Adrenal gland (tissue), 5 donors: ENCODE results near the gene KIAA2012.
"Not testable (repeated sequence)": the region's sequence is repeated elsewhere in the genome, so short reads cannot be mapped to it uniquely, and the experiment has no call there.

Experiments used
- CTCF ChIP-seq, 6 experiments: fragments of 450-650 bp in 4 of 6; fragments of 200-600 bp in 2 of 6; sonication (generic) in 1 of 6; IDR thresholded peaks; 1 replicate in 5 of 6; 2 replicates in 1 of 6; pipeline versions ENCODE4 v1.5.1 to v1.8.0; 2016 to 2021; ENCODE audit warnings: antibody characterized with exemption in 6 of 6, mild to moderate bottlenecking in 2 of 6, moderate library complexity in 1 of 6
- POLR2A ChIP-seq, 2 donors: fragments of 450-650 bp; IDR thresholded peaks; one replicate each; pipeline ENCODE4 v1.6.1; 2017; ENCODE audit warnings: antibody characterized with exemption in 2 of 2, mild to moderate bottlenecking in 2 of 2, moderate library complexity in 1 of 2
- donor health status: DM: no; HTN: no; CAD: no.

- not testable (repeated sequence) for TF ChIP-seq CTCF, POLR2A (IDR thresholded peaks at IDR 0.05)
Measured at GRCh38 chr2:202136039-202136438, 63.0 kb downstream of the KIAA2012 start.
